ENCODE results near the gene ADGRV1.

GRCh38 chr5:91022518-91022917 lies 463.9 kb downstream of the ADGRV1 start:
- TF ChIP-seq, protein P1, sequence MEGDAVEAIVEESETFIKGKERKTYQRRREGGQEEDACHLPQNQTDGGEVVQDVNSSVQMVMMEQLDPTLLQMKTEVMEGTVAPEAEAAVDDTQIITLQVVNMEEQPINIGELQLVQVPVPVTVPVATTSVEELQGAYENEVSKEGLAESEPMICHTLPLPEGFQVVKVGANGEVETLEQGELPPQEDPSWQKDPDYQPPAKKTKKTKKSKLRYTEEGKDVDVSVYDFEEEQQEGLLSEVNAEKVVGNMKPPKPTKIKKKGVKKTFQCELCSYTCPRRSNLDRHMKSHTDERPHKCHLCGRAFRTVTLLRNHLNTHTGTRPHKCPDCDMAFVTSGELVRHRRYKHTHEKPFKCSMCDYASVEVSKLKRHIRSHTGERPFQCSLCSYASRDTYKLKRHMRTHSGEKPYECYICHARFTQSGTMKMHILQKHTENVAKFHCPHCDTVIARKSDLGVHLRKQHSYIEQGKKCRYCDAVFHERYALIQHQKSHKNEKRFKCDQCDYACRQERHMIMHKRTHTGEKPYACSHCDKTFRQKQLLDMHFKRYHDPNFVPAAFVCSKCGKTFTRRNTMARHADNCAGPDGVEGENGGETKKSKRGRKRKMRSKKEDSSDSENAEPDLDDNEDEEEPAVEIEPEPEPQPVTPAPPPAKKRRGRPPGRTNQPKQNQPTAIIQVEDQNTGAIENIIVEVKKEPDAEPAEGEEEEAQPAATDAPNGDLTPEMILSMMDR (IDR thresholded peaks at IDR 0.05; ENCODE audit: insufficient read depth, low read length) = no peak
- TF ChIP-seq REST (IDR thresholded peaks at IDR 0.05; ENCODE audit: insufficient replicate concordance, low read depth) (no peak), POLR2AphosphoS5 (IDR thresholded peaks at IDR 0.05; ENCODE audit: low read depth) (no peak), SPI1 (IDR thresholded peaks at IDR 0.05; ENCODE audit: borderline replicate concordance, low read depth) (no peak), GABPA (IDR thresholded peaks at IDR 0.05; ENCODE audit: low read depth) (no peak)

All from HL-60 (cell line).